ENCODE measurements around the gene MRPL43. TPM values are rescaled to one million over a fixed set of nuclear protein-coding genes. Genes with fewer than 3 reads are reported as not detected.

The MRPL43 gene
- total and polyA plus RNA-seq, 4 donors: 30.5 to 76.0 (median 57.8) TPM

Small RNA genes lying within 50 kb of the gene (small RNA-seq; reads per million reads assigned to genes)
- not detected for gene MIR608

Other genes starting within 250 kb of the MRPL43 start
- not detected for gene PAX2, start 241.9 kb downstream of the MRPL43 start, total RNA-seq
- not detected for gene PAX2, start 241.9 kb downstream of the MRPL43 start, polyA plus RNA-seq
- 10 to 100 TPM; 17.6 to 18.8 TPM for gene SLF2, start 74.5 kb downstream of the MRPL43 start, total RNA-seq
- 1 to 10 TPM; 4.0 to 6.6 TPM for gene SLF2, start 74.5 kb downstream of the MRPL43 start, polyA plus RNA-seq
- 10 to 100 TPM; 13.9 to 20.7 TPM for gene SEMA4G, start 18.0 kb downstream of the MRPL43 start, total RNA-seq
- 10 to 100 TPM; 39.7 to 56.0 TPM for gene SEMA4G, start 18.0 kb downstream of the MRPL43 start, polyA plus RNA-seq
- gene TWNK, start within 50 bp of the MRPL43 start, total RNA-seq: 1 to 10 TPM; 4.1 to 4.8 TPM
- 1 to 10 TPM; 1.6 to 6.2 TPM for gene TWNK, start within 50 bp of the MRPL43 start, polyA plus RNA-seq
- gene LZTS2, start 12.3 kb upstream of the MRPL43 start, total RNA-seq: 10 to 100 TPM in 1 of 2 donors, 1 to 10 TPM in 1; 9.9 to 10.3 TPM
- gene LZTS2, start 12.3 kb upstream of the MRPL43 start, polyA plus RNA-seq: 1 to 10 TPM; 2.1 to 9.2 TPM
- under 1 TPM in 1 of 2 donors, not detected in 1; 0.09 TPM for gene PDZD7, start 43.6 kb upstream of the MRPL43 start, total RNA-seq
- under 1 TPM; 0.06 to 0.07 TPM for gene PDZD7, start 43.6 kb upstream of the MRPL43 start, polyA plus RNA-seq
- gene SFXN3, start 43.7 kb upstream of the MRPL43 start, total RNA-seq: 10 to 100 TPM in 1 of 2 donors, 1 to 10 TPM in 1; 8.9 to 11.1 TPM
- gene SFXN3, start 43.7 kb upstream of the MRPL43 start, polyA plus RNA-seq: 1 to 10 TPM; 1.7 to 3.8 TPM
- 1 to 10 TPM in 1 of 2 donors, under 1 TPM in 1; 0.92 to 1.2 TPM for gene KAZALD1, start 74.5 kb upstream of the MRPL43 start, total RNA-seq
- gene KAZALD1, start 74.5 kb upstream of the MRPL43 start, polyA plus RNA-seq: under 1 TPM; 0.21 to 0.50 TPM
- under 1 TPM; 0.33 to 0.79 TPM for gene TLX1, start 143.8 kb upstream of the MRPL43 start, total RNA-seq
- under 1 TPM; 0.06 to 0.28 TPM for gene TLX1, start 143.8 kb upstream of the MRPL43 start, polyA plus RNA-seq
- gene LBX1, start 242.0 kb upstream of the MRPL43 start, total RNA-seq: not detected
- not detected for gene LBX1, start 242.0 kb upstream of the MRPL43 start, polyA plus RNA-seq